MM.1S (cell line): ENCODE data around the gene MORC3.
"Not testable (repeated sequence)": the region's sequence is repeated elsewhere in the genome, so short reads cannot be mapped to it uniquely, and the experiment has no call there.

Experiments used
- DNase-seq: peaks from one replicate; pipeline ENCODE4 v3.0.0-alpha.2; 2015
- H2AFZ ChIP-seq: fragments of 300-600 bp; sonication (generic); 2 replicates; pipeline ENCODE4 v1.6.0; 2016; ENCODE audit warnings: antibody characterized with exemption, low read length
- H3F3A ChIP-seq: fragments of 300-600 bp; sonication (generic); 2 replicates; pipeline ENCODE4 v1.6.1; 2016; ENCODE audit warnings: mild to moderate bottlenecking, antibody characterized with exemption, low read length, moderate library complexity, mixed read lengths; ENCODE audit not compliant: insufficient read depth
- H3K27ac ChIP-seq: fragments of 300-600 bp; sonication (generic); 2 replicates; pipeline ENCODE4 v1.5.1; 2016; ENCODE audit warnings: mild to moderate bottlenecking, low read length
- H3K27me3 ChIP-seq: fragments of 300-600 bp; sonication (generic); replicated peaks from 2 replicates; pipeline ENCODE4 v1.6.0; 2016; ENCODE audit warnings: low read length; ENCODE audit not compliant: insufficient read depth
- H3K36me3 ChIP-seq: fragments of 300-600 bp; sonication (generic); replicated peaks from 2 replicates; pipeline ENCODE4 v1.6.1; 2016; ENCODE audit warnings: mild to moderate bottlenecking, low read length, mixed read lengths; ENCODE audit not compliant: insufficient read depth
- H3K4me1 ChIP-seq: fragments of 300-600 bp; sonication (generic); 2 replicates; pipeline ENCODE4 v1.6.1; 2016; ENCODE audit warnings: low read length, mixed read lengths
- H3K4me2 ChIP-seq: fragments of 300-600 bp; sonication (generic); 2 replicates; pipeline ENCODE4 v1.6.0; 2016; ENCODE audit warnings: low read depth, low read length
- H3K4me3 ChIP-seq: fragments of 300-600 bp; sonication (generic); 2 replicates; pipeline ENCODE4 v1.5.1; 2016; ENCODE audit warnings: low read length, mixed read lengths
- H3K79me2 ChIP-seq: fragments of 300-600 bp; sonication (generic); 2 replicates; pipeline ENCODE4 v1.6.1; 2016; ENCODE audit warnings: mixed run types, low read length, mixed read lengths
- H3K9ac ChIP-seq: fragments of 300-600 bp; sonication (generic); 2 replicates; pipeline ENCODE4 v1.6.1; 2016; ENCODE audit warnings: low read length, mixed read lengths
- H3K9me2 ChIP-seq: fragments of 300-600 bp; sonication (generic); replicated peaks from 2 replicates; pipeline ENCODE4 v1.6.1; 2016; ENCODE audit warnings: mild to moderate bottlenecking, low read length, mixed read lengths; ENCODE audit not compliant: insufficient read depth
- H3K9me3 ChIP-seq: fragments of 300-600 bp; sonication (generic); replicated peaks from 2 replicates; pipeline ENCODE4 v1.6.1; 2016; ENCODE audit warnings: mild to moderate bottlenecking, low read length, mixed read lengths; ENCODE audit not compliant: insufficient read depth
- H4K20me1 ChIP-seq: fragments of 300-600 bp; sonication (generic); 2 replicates; pipeline ENCODE4 v1.6.1; 2016; ENCODE audit warnings: mild to moderate bottlenecking, low read length, moderate library complexity, mixed read lengths; ENCODE audit not compliant: insufficient read depth
- EZH2 ChIP-seq: fragments of 300-600 bp; sonication (generic); optimal IDR thresholded peaks from 2 replicates; pipeline ENCODE3; 2017; ENCODE audit warnings: low read depth, mild to moderate bottlenecking, antibody characterized with exemption, low read length, mixed read lengths
- EZH2phosphoT487 ChIP-seq: fragments of 300-600 bp; sonication (generic); IDR thresholded peaks from 2 replicates; pipeline ENCODE4 v1.6.1; 2018; ENCODE audit warnings: antibody characterized with exemption, low read length
- TF ChIP-seq, protein P1 (sequence below): fragments of 300-600 bp; sonication (generic); IDR thresholded peaks from 2 replicates; pipeline ENCODE4 v1.5.1; 2016; ENCODE audit warnings: antibody characterized with exemption, low read length, mixed read lengths

MORC3 gene

DNA sequence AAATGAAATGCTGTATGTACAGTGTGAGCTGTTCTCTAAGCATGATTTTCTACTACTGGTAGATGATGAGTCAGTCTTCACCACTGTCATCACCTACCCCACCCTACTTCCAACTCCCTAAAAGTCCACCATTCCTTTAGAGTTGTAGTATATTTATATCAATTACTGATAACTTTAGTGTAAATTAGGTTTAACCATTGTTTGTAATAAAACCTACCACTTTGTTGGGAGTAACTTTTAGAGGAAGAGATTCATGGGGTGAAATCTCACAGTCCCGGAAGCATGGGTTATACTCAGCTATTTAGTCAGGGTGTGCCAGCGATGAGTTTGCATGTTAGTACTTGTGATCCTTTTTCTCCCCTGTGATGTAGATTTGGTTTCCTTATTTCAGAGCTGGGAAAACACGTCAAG, 17.1 kb downstream of the MORC3 start:
- Histone ChIP-seq H3K9ac (no peak overlapping the region), H4K20me1 (no peaks in the 10 kb centered on the region), H3K4me3 (no peak overlapping the region), H3K79me2 (peaks cover 19% of the 10 kb centered on the region), H3K27ac (no peak overlapping the region), H3K4me2 (no peak overlapping the region), H3K9me2 (no peaks in the 10 kb centered on the region), H3K36me3 (peaks cover 11% of the 10 kb centered on the region), H3K27me3 (no peaks in the 10 kb centered on the region), H3F3A (no peaks in the 10 kb centered on the region), H2AFZ (no peak overlapping the region), H3K9me3 (no peaks in the 10 kb centered on the region), H3K4me1 (no peaks in the 10 kb centered on the region)
- DNase-seq: no peak
- TF ChIP-seq, protein P1, sequence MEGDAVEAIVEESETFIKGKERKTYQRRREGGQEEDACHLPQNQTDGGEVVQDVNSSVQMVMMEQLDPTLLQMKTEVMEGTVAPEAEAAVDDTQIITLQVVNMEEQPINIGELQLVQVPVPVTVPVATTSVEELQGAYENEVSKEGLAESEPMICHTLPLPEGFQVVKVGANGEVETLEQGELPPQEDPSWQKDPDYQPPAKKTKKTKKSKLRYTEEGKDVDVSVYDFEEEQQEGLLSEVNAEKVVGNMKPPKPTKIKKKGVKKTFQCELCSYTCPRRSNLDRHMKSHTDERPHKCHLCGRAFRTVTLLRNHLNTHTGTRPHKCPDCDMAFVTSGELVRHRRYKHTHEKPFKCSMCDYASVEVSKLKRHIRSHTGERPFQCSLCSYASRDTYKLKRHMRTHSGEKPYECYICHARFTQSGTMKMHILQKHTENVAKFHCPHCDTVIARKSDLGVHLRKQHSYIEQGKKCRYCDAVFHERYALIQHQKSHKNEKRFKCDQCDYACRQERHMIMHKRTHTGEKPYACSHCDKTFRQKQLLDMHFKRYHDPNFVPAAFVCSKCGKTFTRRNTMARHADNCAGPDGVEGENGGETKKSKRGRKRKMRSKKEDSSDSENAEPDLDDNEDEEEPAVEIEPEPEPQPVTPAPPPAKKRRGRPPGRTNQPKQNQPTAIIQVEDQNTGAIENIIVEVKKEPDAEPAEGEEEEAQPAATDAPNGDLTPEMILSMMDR: no peak
- TF ChIP-seq EZH2phosphoT487: no peak
- TF ChIP-seq EZH2: no peak

GRCh38 chr21:36338975-36339374, 19.0 kb downstream of the MORC3 start:
- no peak overlapping the region for H3K4me3 ChIP-seq
- no peaks in the 10 kb centered on the region for H3F3A ChIP-seq
- H3K9me2 ChIP-seq: no peaks in the 10 kb centered on the region
- no peak overlapping the region for H2AFZ ChIP-seq
- no peaks in the 10 kb centered on the region for H3K4me1 ChIP-seq
- H3K27ac ChIP-seq: no peak overlapping the region
- H3K79me2 ChIP-seq: peaks cover 7% of the 10 kb centered on the region; the same call in 1 of the 2 replicates
- H3K27me3 ChIP-seq: no peaks in the 10 kb centered on the region
- DNase-seq: no peak
- peaks cover 11% of the 10 kb centered on the region for H3K36me3 ChIP-seq
- no peaks in the 10 kb centered on the region for H3K9me3 ChIP-seq
- H3K9ac ChIP-seq: no peak overlapping the region
- no peaks in the 10 kb centered on the region for H4K20me1 ChIP-seq
- no peak overlapping the region for H3K4me2 ChIP-seq
- TF ChIP-seq EZH2 (no peak), EZH2phosphoT487 (no peak)
- TF ChIP-seq, protein P1: no peak

- H3K36me3 ChIP-seq, H3K9me3 ChIP-seq: not testable (repeated sequence)
Measured at GRCh38 chr21:36342581-36342980, 22.6 kb downstream of the MORC3 start.

GRCh38 chr21:36344931-36345330, 24.9 kb downstream of the MORC3 start:
- H4K20me1 ChIP-seq: no peaks in the 10 kb centered on the region
- no peak overlapping the region for H3K9ac ChIP-seq
- H3K27me3 ChIP-seq: no peaks in the 10 kb centered on the region
- no peak overlapping the region for H3K4me2 ChIP-seq
- no peaks in the 10 kb centered on the region for H3K4me1 ChIP-seq
- H3K9me2 ChIP-seq: no peaks in the 10 kb centered on the region
- H3K79me2 ChIP-seq: no peaks in the 10 kb centered on the region
- H3K36me3 ChIP-seq: no peaks in the 10 kb centered on the region; the same call in 1 of the 2 replicates
- no peak overlapping the region for H3K4me3 ChIP-seq
- H3K9me3 ChIP-seq: no peaks in the 10 kb centered on the region
- H2AFZ ChIP-seq: no peak overlapping the region
- no peak for DNase-seq
- TF ChIP-seq, protein P1: no peak
- no peak for TF ChIP-seq EZH2
- no peak for TF ChIP-seq EZH2phosphoT487
- no peak overlapping the region for H3K27ac ChIP-seq
- no peaks in the 10 kb centered on the region for H3F3A ChIP-seq

More at GRCh38 chr21:36342581-36342980, 22.6 kb downstream of the MORC3 start:
- not testable (repeated sequence) for H3K27ac ChIP-seq, H3K4me3 ChIP-seq, DNase-seq, H3K27me3 ChIP-seq, H3K79me2 ChIP-seq, H3K9me2 ChIP-seq, H4K20me1 ChIP-seq, H3F3A ChIP-seq, H2AFZ ChIP-seq, H3K4me1 ChIP-seq, H3K4me2 ChIP-seq, H3K9ac ChIP-seq
